Heart left ventricle (tissue), 13 donors: ENCODE results near the gene PTBP3.

Source experiments
- POLR2A ChIP-seq, 2 donors: fragments of 450-650 bp; IDR thresholded peaks; one replicate each; pipeline ENCODE4 v1.6.1; 2017; ENCODE audit warnings: antibody characterized with exemption in 2 of 2, mild to moderate bottlenecking in 2 of 2, moderate library complexity in 2 of 2
- TF ChIP-seq, protein P1 (sequence below), 12 donors: fragments of 200-600 bp; sonication (generic) in 4 of 12; IDR thresholded peaks; one replicate each; pipeline versions ENCODE4 v1.5.0 to v1.8.0; 2018 to 2022; ENCODE audit warnings: antibody characterized with exemption in 12 of 12, mild to moderate bottlenecking in 5 of 12
- donor health status: ischemic (EF 13 %, LVEDD 7.1; RV severe dilation, severe dysfunction).
- donor health status: DM: no; HTN: yes; CAD: no.
- donor health status: DM: no; HTN: no; CAD: no.
- donor health status: ischemic (EF 25% LVEDD 6.9; RV normal size, moderate dysfunction).
- donor health status: ischemic (EF 25% LVEDD 5.7; RV mildly dilated, moderate dysfunction).
- donor health status: ischemic (EF 35%, LVEDD 5.7; RV mildly dilated, moderate dysfunction).
- donor health status: nonischemic (EF 11% LVEDD 7.7; RV severe dilation, severe dysfunction).
- donor health status: DM: yes; HTN: yes; CAD: no.
- donor health status: PGD.
- donor health status: ischemic (EF 29% LVEDD 5.4; RV normal size, mild dysfunction).
- donor health status: nonischemic (EF 23%, LVEDD 6.1; RV moderate dilation, normal function).

DNA sequence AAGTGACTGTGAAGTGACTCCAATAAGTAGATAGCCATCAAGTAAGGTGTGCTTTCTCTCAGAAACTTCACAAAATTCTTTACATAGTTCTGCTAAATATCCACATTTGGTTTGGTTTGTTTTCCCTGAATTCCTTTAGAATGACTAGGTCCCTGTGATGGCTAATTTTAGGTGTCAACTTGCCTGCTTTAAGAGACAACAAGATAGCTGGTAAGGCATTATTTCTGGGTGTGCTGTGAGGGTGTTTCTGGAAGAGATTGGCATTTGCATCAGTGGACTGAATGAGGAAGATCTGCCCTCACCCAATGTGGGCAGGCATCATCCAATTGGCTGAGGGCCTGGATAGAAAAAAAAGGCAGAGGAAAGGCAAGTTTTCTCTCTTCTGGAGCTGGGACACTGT is 8.3 kb upstream of the PTBP3 start:
- TF ChIP-seq, protein P1, sequence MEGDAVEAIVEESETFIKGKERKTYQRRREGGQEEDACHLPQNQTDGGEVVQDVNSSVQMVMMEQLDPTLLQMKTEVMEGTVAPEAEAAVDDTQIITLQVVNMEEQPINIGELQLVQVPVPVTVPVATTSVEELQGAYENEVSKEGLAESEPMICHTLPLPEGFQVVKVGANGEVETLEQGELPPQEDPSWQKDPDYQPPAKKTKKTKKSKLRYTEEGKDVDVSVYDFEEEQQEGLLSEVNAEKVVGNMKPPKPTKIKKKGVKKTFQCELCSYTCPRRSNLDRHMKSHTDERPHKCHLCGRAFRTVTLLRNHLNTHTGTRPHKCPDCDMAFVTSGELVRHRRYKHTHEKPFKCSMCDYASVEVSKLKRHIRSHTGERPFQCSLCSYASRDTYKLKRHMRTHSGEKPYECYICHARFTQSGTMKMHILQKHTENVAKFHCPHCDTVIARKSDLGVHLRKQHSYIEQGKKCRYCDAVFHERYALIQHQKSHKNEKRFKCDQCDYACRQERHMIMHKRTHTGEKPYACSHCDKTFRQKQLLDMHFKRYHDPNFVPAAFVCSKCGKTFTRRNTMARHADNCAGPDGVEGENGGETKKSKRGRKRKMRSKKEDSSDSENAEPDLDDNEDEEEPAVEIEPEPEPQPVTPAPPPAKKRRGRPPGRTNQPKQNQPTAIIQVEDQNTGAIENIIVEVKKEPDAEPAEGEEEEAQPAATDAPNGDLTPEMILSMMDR (IDR thresholded peaks at IDR 0.05): no peak
- TF ChIP-seq POLR2A (IDR thresholded peaks at IDR 0.05): no peak
